HepG2 (cell line): Measurements from ENCODE around the gene SH2D1B. TPM values are rescaled to one million over a fixed set of nuclear protein-coding genes. Genes with fewer than 3 reads are reported as not detected.

ENCODE experiments used
- ATAC-seq: fragments of 200-7000 bp; cut with Tn5 transposase; 3 replicates; pipeline ENCODE4 v1.9.1; 2020; ENCODE audit warnings: mild to moderate bottlenecking, moderate library complexity
- BruUV-seq: library from RNA; stranded (reverse); fragments of 400-500 nt; replicated peaks from 2 replicates; lab custom pipeline; 2021; lab: Mats Ljungman, UMichigan
- CTCF ChIA-PET: fragments of 300-600 bp; formaldehyde crosslinking; extraction: SDS; loops from one replicate; lab custom pipeline; 2021; ENCODE audit warnings: low total read pairs, inconsistent platforms, low intra/inter-chr PET ratio; lab: Yijun Ruan, JAX
- POLR2A ChIA-PET: fragments of 350-600 bp; sonication (Branson Sonifier 250); formaldehyde crosslinking; loops from one replicate; lab custom pipeline; 2020; ENCODE audit warnings: antibody characterized with exemption, inconsistent platforms; lab: Yijun Ruan, JAX
- DNase-seq: peaks from one replicate; pipeline ENCODE4 v3.0.0-alpha.2; 2015; ENCODE audit warnings: low spot score
- FAIRE-seq: peaks from 3 replicates; lab custom pipeline; 2011; peaks lifted over from hg19 to GRCh38; lab: Jason Lieb, UNC
- H2AFZ ChIP-seq: one replicate; pipeline ENCODE4 v1.6.1; 2011; ENCODE audit warnings: low read length, inconsistent platforms
- H3K27ac ChIP-seq: fragments of 300-600 bp; 3 replicates; pipeline ENCODE4 v1.8.0; 2011; ENCODE audit warnings: mixed run types, mild to moderate bottlenecking, mixed read lengths, low read length, inconsistent platforms; ENCODE audit not compliant: insufficient read depth; ENCODE audit errors: extremely low read length
- H3K27me3 ChIP-seq, 2 experiments: fragments of 200-600 bp in 1 of 2; 2 replicates in 1 of 2; 3 replicates in 1 of 2; pipeline versions ENCODE4 v1.6.0 to v1.8.0; 2011; ENCODE audit warnings: low read length in 2 of 2, mild to moderate bottlenecking in 2 of 2, moderate library complexity in 2 of 2, inconsistent platforms in 1 of 2; ENCODE audit not compliant: insufficient read depth in 2 of 2, control insufficient read depth in 1 of 2
- H3K36me3 ChIP-seq, 2 experiments: fragments of 200-600 bp in 1 of 2; replicated peaks in 1 of 2; 2 replicates in 1 of 2; 3 replicates in 1 of 2; pipeline versions ENCODE4 v1.5.1 to v1.8.0; 2011; ENCODE audit warnings: low read length in 2 of 2, inconsistent platforms in 1 of 2; ENCODE audit not compliant: insufficient read depth in 2 of 2, control insufficient read depth in 1 of 2
- H3K4me1 ChIP-seq: 2 replicates; pipeline ENCODE4 v1.5.1; 2012; ENCODE audit warnings: low read length, inconsistent platforms; ENCODE audit not compliant: insufficient read depth
- H3K4me2 ChIP-seq: 2 replicates; pipeline ENCODE4 v1.6.0; 2011; ENCODE audit warnings: low read depth, low read length, inconsistent platforms
- H3K4me3 ChIP-seq, 3 experiments: fragments of 200-600 bp in 1 of 3; sonication (generic), shearing (Covaris generic) in 1 of 3; replicated peaks in 1 of 3; 2 replicates each; pipeline ENCODE4 v1.5.1; 2011 to 2016; ENCODE audit warnings: low read length in 3 of 3, inconsistent platforms in 2 of 3, low read depth in 2 of 3, mild to moderate bottlenecking in 2 of 3, control low read depth in 1 of 3, mixed read lengths in 1 of 3; ENCODE audit not compliant: insufficient read depth in 1 of 3
- H3K79me2 ChIP-seq: one replicate; pipeline ENCODE4 v1.6.1; 2011; ENCODE audit warnings: low read length, inconsistent platforms; ENCODE audit not compliant: insufficient read depth
- H3K9ac ChIP-seq: 2 replicates; pipeline ENCODE4 v1.6.0; 2011; ENCODE audit warnings: mild to moderate bottlenecking, low read depth, low read length, inconsistent platforms; ENCODE audit not compliant: insufficient read depth
- H3K9me3 ChIP-seq: 2 replicates; pipeline ENCODE4 v1.5.1; 2012; ENCODE audit warnings: mild to moderate bottlenecking, low read length
- H4K20me1 ChIP-seq: 2 replicates; pipeline ENCODE4 v1.6.0; 2011; ENCODE audit warnings: inconsistent platforms, mild to moderate bottlenecking, low read length, moderate library complexity; ENCODE audit not compliant: insufficient read depth
- KAT8 ChIP-seq: IDR thresholded peaks from 2 replicates; pipeline ENCODE4 v1.6.1; 2016; ENCODE audit warnings: missing genetic modification reagents, missing compliant biosample characterization
- MYC ChIP-seq: sonication (generic); formaldehyde crosslinking; IDR thresholded peaks from 2 replicates; pipeline ENCODE4 v1.9.0; 2021; ENCODE audit warnings: missing genetic modification reagents, borderline replicate concordance
- SMAD9 ChIP-seq: sonication (generic); formaldehyde crosslinking; IDR thresholded peaks from 2 replicates; pipeline ENCODE4 v1.5.1; 2020; ENCODE audit warnings: mild to moderate bottlenecking, missing genetic modification reagents
- SNRNP70 ChIP-seq: fragments of 200-400 bp; formaldehyde crosslinking; IDR thresholded peaks from 2 replicates; pipeline ENCODE4 v1.6.1; 2017; ENCODE audit warnings: mild to moderate bottlenecking, low read depth, low read length, moderate library complexity
- TBP ChIP-seq: sonication (generic); formaldehyde crosslinking; IDR thresholded peaks from 2 replicates; pipeline ENCODE4 v1.5.0; 2020; ENCODE audit warnings: missing genetic modification reagents
- ZNF713 ChIP-seq: sonication (generic); formaldehyde crosslinking; IDR thresholded peaks from 2 replicates; pipeline ENCODE4 v1.4.0; 2020; ENCODE audit warnings: mild to moderate bottlenecking, missing genetic modification reagents
- ZNF770 ChIP-seq: sonication (generic); formaldehyde crosslinking; IDR thresholded peaks from 2 replicates; pipeline ENCODE4 v1.5.0; 2020; ENCODE audit warnings: mild to moderate bottlenecking, missing genetic modification reagents
- ZNF850 ChIP-seq: sonication (generic); formaldehyde crosslinking; conservative IDR thresholded peaks from 2 replicates; pipeline ENCODE4 v1.9.0; 2021; ENCODE audit warnings: mild to moderate bottlenecking, missing genetic modification reagents
- WGBS: methylation state at CpG from one replicate; pipeline ENCODE4 v1.1.6; 2017; ENCODE audit warnings: low lambda C conversion rate; 5-methylcytosine and 5-hydroxymethylcytosine counted together
- in situ Hi-C: cut with HindIII; loops from 2 replicates; pipeline ENCODE4 v1.10.0; 2017; ENCODE audit warnings: low pct_unique_long_range_greater_than_20kb; ENCODE audit not compliant: extremely low pct_ligation_motif_present
- intact Hi-C: fragments of 100-400 bp; cut with micrococcal nuclease; formaldehyde crosslinking; loops from one replicate; pipeline ENCODE4 v1.10.0; 2022; ENCODE audit not compliant: unreplicated experiment
- polyA plus RNA-seq, 8 experiments: library from polyadenylated mRNA; depleted of rRNA in 3 of 8; stranded (reverse) in 7 of 8; unstranded in 1 of 8; fragments of >200 nt; fragmentation: Illumina TruSeq in 4 of 8; extraction: Trizol in 4 of 8; gene quantifications; 2 replicates each; pipeline versions ENCODE4 v1.2.1 to v1.2.3, GENCODE V29; 2011 to 2016; ENCODE audit warnings: low read depth in 4 of 8, missing spikeins in 1 of 8, mixed read lengths in 1 of 8; ENCODE audit not compliant: insufficient read depth in 1 of 8
- total RNA-seq, 5 experiments: library from RNA; depleted of rRNA; stranded (reverse); fragments of >200 nt; fragmentation: Illumina TruSeq; extraction: Trizol; gene quantifications; 2 replicates each; pipeline ENCODE4 v1.2.3, GENCODE V29; 2016; ENCODE audit warnings: low read depth in 1 of 5
- TF ChIP-seq, protein P1 (sequence below): sonication (generic); formaldehyde crosslinking; IDR thresholded peaks from 2 replicates; pipeline ENCODE4 v1.4.0; 2020; ENCODE audit warnings: mild to moderate bottlenecking, missing genetic modification reagents

SH2D1B gene
- total and polyA plus RNA-seq, 2 of the 13 experiments (the other 11 are each of a cell fraction or from before 2014, with no cell fraction given): not detected

GRCh38 chr1:162397943-162398560, 13.9 kb downstream of the SH2D1B start:
- Histone ChIP-seq H3K4me2 (no peak overlapping the region), H2AFZ (no peak overlapping the region), H4K20me1 (no peaks in the 10 kb centered on the region), H3K36me3 (no peaks in the 10 kb centered on the region), H3K4me3 (no peak overlapping the region), H3K9ac (no peak overlapping the region), H3K27me3 (no peaks in the 10 kb centered on the region; a peak in 1 of 5 replicates), H3K79me2 (no peaks in the 10 kb centered on the region), H3K4me1 (no peaks in the 10 kb centered on the region), H3K27ac (no peak overlapping the region), H3K9me3 (no peaks in the 10 kb centered on the region)
- intact Hi-C loops (loop anchor here (10.0 kb wide), 1 partner anchor 113 kb away; no protein-coding TSS in a partner anchor), in situ Hi-C loops (no loop called here)
- ChIA-PET CTCF (interaction anchor here (0.7 kb wide), 1 partner anchor 339 kb away, joined by 3 read pairs; no protein-coding TSS in a partner anchor), POLR2A (no interaction called here)
- ATAC-seq: no peak
- no TSS peak for BruUV-seq
- 0% methylated on average over 3 of the region's 3 CpGs for WGBS
- no peak for DNase-seq
- no peak for TF ChIP-seq ZNF850 (CRISPR knock-in tag)
- no peak for TF ChIP-seq SNRNP70
- no peak for TF ChIP-seq KAT8 (CRISPR knock-in tag)
- TF ChIP-seq ZNF713 (CRISPR knock-in tag): no peak
- no peak for TF ChIP-seq ZNF770 (CRISPR knock-in tag)
- no peak for TF ChIP-seq SMAD9 (CRISPR knock-in tag)
- no peak for TF ChIP-seq MYC (CRISPR knock-in tag)
- TF ChIP-seq TBP (CRISPR knock-in tag): no peak
- TF ChIP-seq, protein P1, sequence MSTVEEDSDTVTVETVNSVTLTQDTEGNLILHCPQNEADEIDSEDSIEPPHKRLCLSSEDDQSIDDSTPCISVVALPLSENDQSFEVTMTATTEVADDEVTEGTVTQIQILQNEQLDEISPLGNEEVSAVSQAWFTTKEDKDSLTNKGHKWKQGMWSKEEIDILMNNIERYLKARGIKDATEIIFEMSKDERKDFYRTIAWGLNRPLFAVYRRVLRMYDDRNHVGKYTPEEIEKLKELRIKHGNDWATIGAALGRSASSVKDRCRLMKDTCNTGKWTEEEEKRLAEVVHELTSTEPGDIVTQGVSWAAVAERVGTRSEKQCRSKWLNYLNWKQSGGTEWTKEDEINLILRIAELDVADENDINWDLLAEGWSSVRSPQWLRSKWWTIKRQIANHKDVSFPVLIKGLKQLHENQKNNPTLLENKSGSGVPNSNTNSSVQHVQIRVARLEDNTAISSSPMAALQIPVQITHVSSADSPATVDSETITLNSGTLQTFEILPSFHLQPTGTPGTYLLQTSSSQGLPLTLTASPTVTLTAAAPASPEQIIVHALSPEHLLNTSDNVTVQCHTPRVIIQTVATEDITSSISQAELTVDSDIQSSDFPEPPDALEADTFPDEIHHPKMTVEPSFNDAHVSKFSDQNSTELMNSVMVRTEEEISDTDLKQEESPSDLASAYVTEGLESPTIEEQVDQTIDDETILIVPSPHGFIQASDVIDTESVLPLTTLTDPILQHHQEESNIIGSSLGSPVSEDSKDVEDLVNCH (CRISPR knock-in tag): no peak
- no peak for FAIRE-seq
